HG02759 (cell line): ENCODE data around the gene NBEAL2.

ENCODE experiments used
- ATAC-seq: cut with Tn5 transposase; IDR thresholded peaks from one replicate; pipeline ENCODE4 v1.9.1; 2021; ENCODE audit warnings: mild to moderate bottlenecking, moderate library complexity; ENCODE audit not compliant: unreplicated experiment

NBEAL2 gene

GRCh38 chr3:46984591-46985459 lies 5.4 kb downstream of the NBEAL2 start:
- no peak for ATAC-seq

- no peak for ATAC-seq
Measured at GRCh38 chr3:46985588-46985987, 6.1 kb downstream of the NBEAL2 start.

GRCh38 chr3:46986055-46986730 lies 6.7 kb downstream of the NBEAL2 start:
- ATAC-seq, result no peak

- no peak for ATAC-seq
Measured at GRCh38 chr3:46986782-46987310, 7.4 kb downstream of the NBEAL2 start.

GRCh38 chr3:46987319-46987742 lies 7.9 kb downstream of the NBEAL2 start:
- ATAC-seq, result no peak

GRCh38 chr3:46987743-46988401 lies 8.4 kb downstream of the NBEAL2 start:
- peak; percentile 78 for ATAC-seq

- ATAC-seq, result no peak
Measured at GRCh38 chr3:46988616-46989015, 9.2 kb downstream of the NBEAL2 start.

- ATAC-seq, result no peak
Measured at GRCh38 chr3:46989146-46989810, 9.8 kb downstream of the NBEAL2 start.

GRCh38 chr3:46990573-46991374 lies 11.3 kb downstream of the NBEAL2 start:
- peak; percentile 43 for ATAC-seq

GRCh38 chr3:46991406-46992165 lies 12.1 kb downstream of the NBEAL2 start:
- ATAC-seq, result no peak

GRCh38 chr3:46992231-46992630 lies 12.8 kb downstream of the NBEAL2 start:
- ATAC-seq, result no peak

- ATAC-seq, result no peak
Measured at GRCh38 chr3:46993292-46993691, 13.8 kb downstream of the NBEAL2 start.

GRCh38 chr3:46993986-46994385 lies 14.5 kb downstream of the NBEAL2 start:
- no peak for ATAC-seq

- ATAC-seq, result no peak
Measured at GRCh38 chr3:46994801-46995731, 15.6 kb downstream of the NBEAL2 start.

GRCh38 chr3:46995901-46996562 lies 16.6 kb downstream of the NBEAL2 start:
- no peak for ATAC-seq

- ATAC-seq, result no peak
Measured at GRCh38 chr3:46996689-46997452, 17.4 kb downstream of the NBEAL2 start.
